Ascending aorta (tissue), 2 donors: Measurements from ENCODE around the gene ANO4. TPM values are rescaled to one million over a fixed set of nuclear protein-coding genes. Genes with fewer than 3 reads are reported as not detected.

ENCODE experiments used
- DNase-seq, 2 donors: peaks; one replicate each; pipeline ENCODE4 v3.0.0-alpha.2; 2019; ENCODE audit warnings: low spot score in 2 of 2
- H3K27ac ChIP-seq, 2 donors: fragments of 200-600 bp; sonication (generic); one replicate each; pipeline ENCODE4 v1.5.1; 2016 to 2017; ENCODE audit warnings: mild to moderate bottlenecking in 1 of 2
- H3K27me3 ChIP-seq: fragments of 200-600 bp; sonication (generic); one replicate; pipeline ENCODE4 v1.5.1; 2017
- H3K36me3 ChIP-seq, 2 donors: fragments of 200-600 bp; sonication (generic); one replicate each; pipeline ENCODE4 v1.5.1; 2016
- H3K4me1 ChIP-seq, 2 donors: fragments of 200-600 bp; sonication (generic); one replicate each; pipeline ENCODE4 v1.5.1; 2016 to 2017; ENCODE audit warnings: mild to moderate bottlenecking in 1 of 2
- H3K4me3 ChIP-seq, 2 donors: fragments of 200-600 bp; sonication (generic); one replicate each; pipeline ENCODE4 v1.5.1; 2016 to 2017; ENCODE audit warnings: mild to moderate bottlenecking in 1 of 2
- H3K9me3 ChIP-seq, 2 donors: fragments of 200-600 bp; sonication (generic); one replicate each; pipeline ENCODE4 v1.5.1; 2016
- CTCF ChIP-seq, 3 experiments: fragments of 200-600 bp in 2 of 3; fragments of 450-650 bp in 1 of 3; sonication (generic) in 2 of 3; IDR thresholded peaks; one replicate each; pipeline ENCODE4 v1.5.1; 2016 to 2019; ENCODE audit warnings: antibody characterized with exemption in 3 of 3, mild to moderate bottlenecking in 1 of 3, moderate library complexity in 1 of 3
- intact Hi-C: fragments of 100-400 bp; cut with DNase I; formaldehyde crosslinking; loops from one replicate; pipeline ENCODE4 v1.15.1; 2023
- total RNA-seq: library from RNA; depleted of rRNA; stranded (reverse); fragments of >200 nt; gene quantifications from one replicate; pipeline ENCODE4 v1.1.0, GENCODE V29; 2016

ANO4 gene
- total RNA-seq, 1 donor from 2014 or later: 0.11 TPM

- Histone ChIP-seq H3K9me3 (no peaks in the 10 kb centered on the region), H3K27me3 (no peaks in the 10 kb centered on the region), H3K4me3 (no peak overlapping the region), H3K4me1 (no peaks in the 10 kb centered on the region), H3K27ac (no peak overlapping the region), H3K36me3 (no peaks in the 10 kb centered on the region)
- no peak for DNase-seq
- TF ChIP-seq CTCF (IDR thresholded peaks at IDR 0.05): no peak
- intact Hi-C loops: no loop called here
Observed at GRCh38 chr12:100859063-100859627, 64.6 kb downstream of the ANO4 start.

- intact Hi-C loops: no loop called here
- Histone ChIP-seq H3K4me1 (no peaks in the 10 kb centered on the region), H3K9me3 (no peaks in the 10 kb centered on the region), H3K27ac (no peak overlapping the region), H3K36me3 (no peaks in the 10 kb centered on the region), H3K27me3 (no peaks in the 10 kb centered on the region), H3K4me3 (no peak overlapping the region)
- no peak for DNase-seq
- TF ChIP-seq CTCF (IDR thresholded peaks at IDR 0.05): no peak
Observed at GRCh38 chr12:100860611-100861010, 66.0 kb downstream of the ANO4 start.

- Histone ChIP-seq H3K27ac (no peak overlapping the region), H3K4me3 (no peak overlapping the region), H3K36me3 (no peaks in the 10 kb centered on the region), H3K27me3 (no peaks in the 10 kb centered on the region), H3K9me3 (no peaks in the 10 kb centered on the region), H3K4me1 (no peaks in the 10 kb centered on the region)
- no peak for DNase-seq
- TF ChIP-seq CTCF (IDR thresholded peaks at IDR 0.05): no peak
- intact Hi-C loops: no loop called here
Observed at GRCh38 chr12:100862676-100863075, 68.1 kb downstream of the ANO4 start.

- no peak for TF ChIP-seq CTCF (IDR thresholded peaks at IDR 0.05)
- Histone ChIP-seq H3K4me3 (no peak overlapping the region), H3K27me3 (no peaks in the 10 kb centered on the region), H3K9me3 (no peaks in the 10 kb centered on the region), H3K4me1 (no peaks in the 10 kb centered on the region), H3K36me3 (no peaks in the 10 kb centered on the region), H3K27ac (no peak overlapping the region)
- DNase-seq: no peak
- intact Hi-C loops: no loop called here
Observed at GRCh38 chr12:100864366-100864765, 69.8 kb downstream of the ANO4 start.

GRCh38 chr12:100867639-100868393, 73.2 kb downstream of the ANO4 start:
- no peak for TF ChIP-seq CTCF (IDR thresholded peaks at IDR 0.05)
- intact Hi-C loops: no loop called here
- H3K9me3 ChIP-seq: no peaks in the 10 kb centered on the region
- DNase-seq: no peak
- no peaks in the 10 kb centered on the region for H3K36me3 ChIP-seq
- H3K4me1 ChIP-seq: no peaks in the 10 kb centered on the region
- no peak overlapping the region for H3K4me3 ChIP-seq
- H3K27me3 ChIP-seq: no peaks in the 10 kb centered on the region
- no peak overlapping the region for H3K27ac ChIP-seq
